ENCODE data around the gene BCR. TPM values are rescaled to one million over a fixed set of nuclear protein-coding genes. Genes with fewer than 3 reads are reported as not detected.

The BCR gene
- total RNA-seq, 1 donor from 2014 or later = 69.0 TPM

DNA sequence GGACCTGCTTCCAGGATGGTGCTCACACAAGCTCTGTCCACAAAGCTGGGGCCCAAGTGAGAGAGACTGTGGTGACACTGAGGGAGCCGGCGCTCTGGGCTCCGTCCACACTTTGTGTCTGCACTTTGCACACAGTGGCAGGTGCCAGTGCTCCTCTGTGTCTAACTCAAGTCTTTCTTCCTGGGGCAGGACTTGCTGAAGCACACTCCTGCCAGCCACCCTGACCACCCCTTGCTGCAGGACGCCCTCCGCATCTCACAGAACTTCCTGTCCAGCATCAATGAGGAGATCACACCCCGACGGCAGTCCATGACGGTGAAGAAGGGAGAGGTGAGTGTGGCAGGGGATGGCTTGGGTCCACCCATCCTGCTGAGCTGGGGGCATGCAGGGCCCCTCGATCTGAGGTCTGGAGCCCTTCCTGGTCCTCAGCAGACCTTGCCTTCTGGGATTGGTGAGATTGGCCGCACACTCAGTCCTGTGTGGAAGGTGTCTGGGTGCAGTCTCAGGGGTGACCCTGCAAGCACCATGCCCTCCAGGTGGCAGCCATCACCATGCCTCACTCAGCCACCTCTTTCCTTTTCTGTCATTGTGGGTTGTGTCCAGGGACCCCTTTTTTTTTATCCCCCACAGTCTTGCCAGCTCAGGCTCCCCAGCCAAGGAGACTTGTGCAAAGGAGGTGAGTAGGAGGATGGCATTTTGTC is 93.3 kb downstream of the BCR start:
- H3K4me3 ChIP-seq (ENCODE audit: low read depth, low read length) = no peak overlapping the region
- no peak for DNase-seq (ENCODE audit: low read depth)
- TF ChIP-seq, protein P1, sequence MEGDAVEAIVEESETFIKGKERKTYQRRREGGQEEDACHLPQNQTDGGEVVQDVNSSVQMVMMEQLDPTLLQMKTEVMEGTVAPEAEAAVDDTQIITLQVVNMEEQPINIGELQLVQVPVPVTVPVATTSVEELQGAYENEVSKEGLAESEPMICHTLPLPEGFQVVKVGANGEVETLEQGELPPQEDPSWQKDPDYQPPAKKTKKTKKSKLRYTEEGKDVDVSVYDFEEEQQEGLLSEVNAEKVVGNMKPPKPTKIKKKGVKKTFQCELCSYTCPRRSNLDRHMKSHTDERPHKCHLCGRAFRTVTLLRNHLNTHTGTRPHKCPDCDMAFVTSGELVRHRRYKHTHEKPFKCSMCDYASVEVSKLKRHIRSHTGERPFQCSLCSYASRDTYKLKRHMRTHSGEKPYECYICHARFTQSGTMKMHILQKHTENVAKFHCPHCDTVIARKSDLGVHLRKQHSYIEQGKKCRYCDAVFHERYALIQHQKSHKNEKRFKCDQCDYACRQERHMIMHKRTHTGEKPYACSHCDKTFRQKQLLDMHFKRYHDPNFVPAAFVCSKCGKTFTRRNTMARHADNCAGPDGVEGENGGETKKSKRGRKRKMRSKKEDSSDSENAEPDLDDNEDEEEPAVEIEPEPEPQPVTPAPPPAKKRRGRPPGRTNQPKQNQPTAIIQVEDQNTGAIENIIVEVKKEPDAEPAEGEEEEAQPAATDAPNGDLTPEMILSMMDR (conservative IDR thresholded peaks at IDR 0.05; ENCODE audit: low read depth, low read length) = no peak

- TF ChIP-seq, protein P1 (conservative IDR thresholded peaks at IDR 0.05; ENCODE audit: low read depth, low read length) = no peak
- DNase-seq (ENCODE audit: low read depth) = no peak
These were observed 93.8 kb downstream of the BCR start for GRCh38 chr22:23274146-23274526.

DNA sequence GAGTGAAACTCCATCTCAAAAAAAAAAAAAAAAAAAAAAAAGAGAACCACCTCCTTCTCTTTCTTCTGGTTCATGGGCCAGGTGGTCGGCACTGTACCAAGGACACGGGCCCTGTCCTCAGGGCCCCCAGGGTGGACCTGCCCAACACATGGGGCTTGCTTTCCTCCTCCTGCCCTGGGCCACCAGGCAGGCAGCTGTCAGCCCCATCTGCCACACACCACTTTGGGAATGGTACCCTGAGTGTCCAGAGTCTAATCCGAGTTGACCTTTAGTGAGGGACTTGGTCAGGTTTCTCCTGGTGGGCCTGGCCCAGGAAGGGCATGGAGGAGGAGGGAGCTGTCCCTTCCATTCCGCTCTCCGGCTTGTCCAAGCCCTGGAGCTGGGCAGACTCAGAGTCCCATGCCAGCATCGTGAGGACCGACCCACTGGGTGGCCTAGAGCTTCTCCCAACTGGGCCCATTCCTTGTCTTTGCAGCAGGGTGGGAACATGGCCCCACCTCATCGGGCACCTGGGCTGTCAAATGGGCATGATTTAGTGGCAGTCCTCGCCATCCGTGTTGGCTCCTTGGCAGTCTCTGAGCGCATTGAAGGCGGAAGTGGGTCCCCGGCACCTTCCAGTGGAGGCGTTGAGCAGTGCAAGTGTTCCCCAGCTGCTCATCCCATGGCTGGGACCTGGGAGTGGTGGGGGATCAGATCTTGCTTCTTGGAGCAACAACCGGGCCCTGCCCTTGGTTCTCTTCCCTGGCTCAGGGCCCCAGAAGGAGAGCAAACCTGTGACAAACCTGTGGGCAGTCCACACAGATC is 94.8 kb downstream of the BCR start:
- DNase-seq (ENCODE audit: low read depth) = no peak

More at GRCh38 chr22:23274146-23274526, 93.8 kb downstream of the BCR start:
- no peak overlapping the region for H3K4me3 ChIP-seq (ENCODE audit: low read depth, low read length)

DNA sequence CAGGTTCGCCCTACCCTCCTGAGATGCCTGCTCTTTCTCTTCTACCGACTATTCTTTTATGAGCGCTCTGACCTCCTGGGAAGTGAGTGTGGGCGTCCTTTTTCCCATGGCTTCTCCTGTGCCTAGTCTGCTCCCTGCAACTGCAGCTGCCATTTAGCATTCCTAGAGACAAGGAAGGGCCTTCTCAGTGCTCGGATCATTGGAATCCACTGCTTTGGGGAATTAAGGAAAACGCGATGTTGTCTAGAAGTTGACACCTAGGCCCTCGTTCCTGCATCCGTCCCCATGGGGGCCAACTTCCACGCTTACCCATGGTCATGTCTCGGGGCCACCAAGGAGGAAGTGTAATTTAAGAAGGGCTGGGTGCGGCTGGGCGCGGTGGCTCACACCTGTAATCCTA is 95.4 kb downstream of the BCR start:
- no peak overlapping the region for H3K4me3 ChIP-seq (ENCODE audit: low read depth, low read length)
- TF ChIP-seq, protein P1 (conservative IDR thresholded peaks at IDR 0.05; ENCODE audit: low read depth, low read length) = no peak
- no peak for DNase-seq (ENCODE audit: low read depth)

More for the DNA sequence above, 94.8 kb downstream of the BCR start:
- H3K4me3 ChIP-seq (ENCODE audit: low read depth, low read length) = no peak overlapping the region
- TF ChIP-seq, protein P1 (conservative IDR thresholded peaks at IDR 0.05; ENCODE audit: low read depth, low read length) = no peak

DNA sequence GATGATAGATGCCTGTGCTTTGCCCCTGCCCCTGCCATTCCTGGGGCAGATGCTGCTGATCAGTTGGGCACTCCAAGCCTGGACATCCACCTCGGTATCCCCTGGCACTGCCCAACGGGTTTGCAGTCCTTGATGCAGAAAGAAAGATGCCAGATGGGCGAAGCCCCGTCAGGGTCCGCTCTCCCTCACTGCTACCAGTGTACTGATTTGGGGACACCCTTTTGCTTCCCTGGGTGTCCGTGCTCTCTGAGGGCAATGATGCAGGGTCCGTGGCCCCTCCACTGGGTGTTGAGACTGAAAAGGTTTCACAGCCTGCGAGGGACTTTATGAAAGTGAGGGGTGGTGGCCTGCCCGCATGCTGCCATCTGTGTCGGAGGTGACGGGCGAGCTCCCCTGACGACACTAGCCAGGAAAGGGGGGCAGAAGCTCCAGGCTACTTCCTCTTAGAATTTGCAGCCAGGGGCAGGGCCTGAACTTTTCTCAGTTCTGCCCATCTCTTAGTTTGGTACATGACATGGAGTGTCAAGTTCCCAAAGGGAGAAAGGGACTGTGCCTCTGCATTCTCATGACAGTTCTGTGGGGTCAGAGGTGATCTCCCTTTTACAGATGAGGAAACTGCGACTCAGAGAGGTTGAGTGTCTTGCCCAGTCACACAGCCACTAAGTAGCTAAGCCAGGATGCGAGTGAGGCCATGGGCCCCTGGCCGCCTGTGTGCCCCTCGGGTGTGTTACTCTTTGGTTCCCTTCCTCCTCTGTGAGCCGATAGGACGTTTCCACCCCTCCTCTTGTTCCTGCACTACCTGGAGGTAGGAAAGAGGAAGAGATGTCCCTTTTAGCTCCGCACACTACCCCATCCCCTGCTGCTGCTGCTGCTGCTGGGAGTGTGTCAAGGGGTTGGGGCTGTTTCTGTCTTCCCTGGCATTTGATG is 96.6 kb downstream of the BCR start:
- H3K4me3 ChIP-seq (ENCODE audit: low read depth, low read length) = no peak overlapping the region
- DNase-seq (ENCODE audit: low read depth) = no peak
- TF ChIP-seq, protein P1 (conservative IDR thresholded peaks at IDR 0.05; ENCODE audit: low read depth, low read length) = no peak

GRCh38 chr22:23277583-23278295 is 97.4 kb downstream of the BCR start:
- TF ChIP-seq, protein P1 (conservative IDR thresholded peaks at IDR 0.05; ENCODE audit: low read depth, low read length) = no peak
- H3K4me3 ChIP-seq (ENCODE audit: low read depth, low read length) = no peak overlapping the region
- no peak for DNase-seq (ENCODE audit: low read depth)
